ENCODE measurements around the gene PRDM5. TPM values are rescaled to one million over a fixed set of nuclear protein-coding genes. Genes with fewer than 3 reads are reported as not detected.

Gene PRDM5
- total and polyA plus RNA-seq, 2 of the 13 experiments (the other 11 are each of a cell fraction or from before 2014, with no cell fraction given), result not detected

DNA sequence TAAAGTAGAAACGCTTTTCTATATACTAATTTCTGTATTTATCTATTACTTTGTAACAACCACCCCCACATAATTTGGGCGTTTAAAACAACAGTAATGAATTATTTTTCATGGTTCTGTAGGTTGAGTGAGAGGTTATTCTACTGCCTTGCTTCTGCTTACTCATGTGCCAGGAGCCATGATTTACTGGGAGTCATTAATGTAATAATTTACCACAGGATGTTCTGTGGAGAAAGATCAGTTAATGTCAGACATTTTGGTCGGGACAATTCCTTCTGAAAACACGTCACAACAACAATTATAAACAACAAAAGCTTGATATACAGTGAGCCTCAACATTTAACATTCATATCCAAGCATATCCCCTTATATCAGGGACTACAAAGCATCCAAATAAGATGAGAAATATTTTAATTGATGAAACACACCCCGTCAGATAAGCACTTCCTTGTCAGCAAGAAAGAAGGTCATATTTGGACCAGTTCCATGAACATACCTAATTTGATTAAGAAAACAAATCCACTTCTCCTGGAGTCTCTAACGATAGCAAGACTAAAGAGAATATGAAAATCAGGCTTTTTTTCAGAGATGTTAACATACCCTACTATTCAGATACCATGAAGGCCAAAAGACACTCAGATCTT is 238.5 kb downstream of the PRDM5 start:
- Histone ChIP-seq H3K27ac (ENCODE audit: extremely low read length, insufficient read depth, low read length) (no peak overlapping the region), H3K4me1 (ENCODE audit: insufficient read depth, low read length) (no peaks in the 10 kb centered on the region), H3K4me3 (replicated peaks in 1 of 3; ENCODE audit: insufficient read depth in 1 of 3, low read depth in 2 of 3, low read length in 3 of 3) (no peak overlapping the region), H4K20me1 (ENCODE audit: insufficient read depth, low read length) (no peaks in the 10 kb centered on the region), H3K9ac (ENCODE audit: insufficient read depth, low read depth, low read length) (no peak overlapping the region), H2AFZ (ENCODE audit: low read length) (no peak overlapping the region), H3K79me2 (ENCODE audit: insufficient read depth, low read length) (no peaks in the 10 kb centered on the region), H3K4me2 (ENCODE audit: low read depth, low read length) (no peak overlapping the region), H3K36me3 (replicated peaks in 1 of 2; ENCODE audit: control insufficient read depth in 1 of 2, insufficient read depth in 2 of 2, low read length in 2 of 2) (no peaks in the 10 kb centered on the region), H3K9me3 (ENCODE audit: low read length) (no peaks in the 10 kb centered on the region), H3K27me3 (ENCODE audit: control insufficient read depth in 1 of 2, insufficient read depth in 2 of 2, low read length in 2 of 2) (no peaks in the 10 kb centered on the region)
- intact Hi-C loops (cut with micrococcal nuclease; ENCODE audit: unreplicated experiment), result no loop called here
- 0% methylated on average over 6 of the region's 6 CpGs for WGBS (ENCODE audit: low lambda C conversion rate)
- BruUV-seq (replicated peaks), result no TSS peak
- in situ Hi-C loops (cut with HindIII; ENCODE audit: extremely low pct_ligation_motif_present, low pct_unique_long_range_greater_than_20kb), result no loop called here
- ATAC-seq (no peak), FAIRE-seq (no peak), DNase-seq (ENCODE audit: low spot score) (no peak)
- ChIA-PET POLR2A (no interaction called here), CTCF (ENCODE audit: low intra/inter-chr PET ratio, low total read pairs) (no interaction called here)
- TF ChIP-seq, protein P1, sequence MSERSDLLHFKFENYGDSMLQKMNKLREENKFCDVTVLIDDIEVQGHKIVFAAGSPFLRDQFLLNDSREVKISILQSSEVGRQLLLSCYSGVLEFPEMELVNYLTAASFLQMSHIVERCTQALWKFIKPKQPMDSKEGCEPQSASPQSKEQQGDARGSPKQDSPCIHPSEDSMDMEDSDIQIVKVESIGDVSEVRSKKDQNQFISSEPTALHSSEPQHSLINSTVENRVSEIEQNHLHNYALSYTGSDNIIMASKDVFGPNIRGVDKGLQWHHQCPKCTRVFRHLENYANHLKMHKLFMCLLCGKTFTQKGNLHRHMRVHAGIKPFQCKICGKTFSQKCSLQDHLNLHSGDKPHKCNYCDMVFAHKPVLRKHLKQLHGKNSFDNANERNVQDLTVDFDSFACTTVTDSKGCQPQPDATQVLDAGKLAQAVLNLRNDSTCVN (CRISPR knock-in tag; IDR thresholded peaks at IDR 0.05; ENCODE audit: borderline replicate concordance), result no peak
- no peak for TF ChIP-seq KLF13 (CRISPR knock-in tag; IDR thresholded peaks at IDR 0.05)
- no peak for TF ChIP-seq ZKSCAN8 (CRISPR knock-in tag; IDR thresholded peaks at IDR 0.05; ENCODE audit: borderline replicate concordance)
- TF ChIP-seq HNRNPLL (IDR thresholded peaks at IDR 0.05; ENCODE audit: low read depth, low read length, poor library complexity, severe bottlenecking), result no peak
- no peak for TF ChIP-seq SSRP1 (CRISPR knock-in tag; IDR thresholded peaks at IDR 0.05)
- TF ChIP-seq, protein P2, sequence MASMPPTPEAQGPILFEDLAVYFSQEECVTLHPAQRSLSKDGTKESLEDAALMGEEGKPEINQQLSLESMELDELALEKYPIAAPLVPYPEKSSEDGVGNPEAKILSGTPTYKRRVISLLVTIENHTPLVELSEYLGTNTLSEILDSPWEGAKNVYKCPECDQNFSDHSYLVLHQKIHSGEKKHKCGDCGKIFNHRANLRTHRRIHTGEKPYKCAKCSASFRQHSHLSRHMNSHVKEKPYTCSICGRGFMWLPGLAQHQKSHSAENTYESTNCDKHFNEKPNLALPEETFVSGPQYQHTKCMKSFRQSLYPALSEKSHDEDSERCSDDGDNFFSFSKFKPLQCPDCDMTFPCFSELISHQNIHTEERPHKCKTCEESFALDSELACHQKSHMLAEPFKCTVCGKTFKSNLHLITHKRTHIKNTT (CRISPR knock-in tag; IDR thresholded peaks at IDR 0.05), result no peak
- TF ChIP-seq SALL1 (CRISPR knock-in tag; IDR thresholded peaks at IDR 0.05), result no peak
- TF ChIP-seq ZNF333 (CRISPR knock-in tag; IDR thresholded peaks at IDR 0.05; ENCODE audit: borderline replicate concordance), result no peak
- TF ChIP-seq, protein P3, sequence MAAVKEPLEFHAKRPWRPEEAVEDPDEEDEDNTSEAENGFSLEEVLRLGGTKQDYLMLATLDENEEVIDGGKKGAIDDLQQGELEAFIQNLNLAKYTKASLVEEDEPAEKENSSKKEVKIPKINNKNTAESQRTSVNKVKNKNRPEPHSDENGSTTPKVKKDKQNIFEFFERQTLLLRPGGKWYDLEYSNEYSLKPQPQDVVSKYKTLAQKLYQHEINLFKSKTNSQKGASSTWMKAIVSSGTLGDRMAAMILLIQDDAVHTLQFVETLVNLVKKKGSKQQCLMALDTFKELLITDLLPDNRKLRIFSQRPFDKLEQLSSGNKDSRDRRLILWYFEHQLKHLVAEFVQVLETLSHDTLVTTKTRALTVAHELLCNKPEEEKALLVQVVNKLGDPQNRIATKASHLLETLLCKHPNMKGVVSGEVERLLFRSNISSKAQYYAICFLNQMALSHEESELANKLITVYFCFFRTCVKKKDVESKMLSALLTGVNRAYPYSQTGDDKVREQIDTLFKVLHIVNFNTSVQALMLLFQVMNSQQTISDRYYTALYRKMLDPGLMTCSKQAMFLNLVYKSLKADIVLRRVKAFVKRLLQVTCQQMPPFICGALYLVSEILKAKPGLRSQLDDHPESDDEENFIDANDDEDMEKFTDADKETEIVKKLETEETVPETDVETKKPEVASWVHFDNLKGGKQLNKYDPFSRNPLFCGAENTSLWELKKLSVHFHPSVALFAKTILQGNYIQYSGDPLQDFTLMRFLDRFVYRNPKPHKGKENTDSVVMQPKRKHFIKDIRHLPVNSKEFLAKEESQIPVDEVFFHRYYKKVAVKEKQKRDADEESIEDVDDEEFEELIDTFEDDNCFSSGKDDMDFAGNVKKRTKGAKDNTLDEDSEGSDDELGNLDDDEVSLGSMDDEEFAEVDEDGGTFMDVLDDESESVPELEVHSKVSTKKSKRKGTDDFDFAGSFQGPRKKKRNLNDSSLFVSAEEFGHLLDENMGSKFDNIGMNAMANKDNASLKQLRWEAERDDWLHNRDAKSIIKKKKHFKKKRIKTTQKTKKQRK (IDR thresholded peaks at IDR 0.05; ENCODE audit: low read length), result no peak
